GM12891 (cell line): ENCODE results near the gene DNAH12. TPM values are rescaled to one million over a fixed set of nuclear protein-coding genes. Genes with fewer than 3 reads are reported as not detected.

Experiments used
- DNase-seq: peaks from one replicate; pipeline ENCODE4 v3.0.0; 2011; ENCODE audit warnings: low spot score; ENCODE audit not compliant: insufficient read length
- FAIRE-seq: peaks from 2 replicates; lab custom pipeline; 2011; peaks lifted over from hg19 to GRCh38; lab: Jason Lieb, UNC
- PAX5 ChIP-seq: IDR thresholded peaks from 2 replicates; pipeline ENCODE4 v1.6.1; 2011; ENCODE audit warnings: low read length, moderate library complexity, mild to moderate bottlenecking; ENCODE audit not compliant: insufficient read depth, severe bottlenecking
- POLR2A ChIP-seq: IDR thresholded peaks from 2 replicates; pipeline ENCODE4 v1.6.1; 2011; ENCODE audit warnings: low read depth, low read length, control low read depth
- POLR2AphosphoS5 ChIP-seq: IDR thresholded peaks from 2 replicates; pipeline ENCODE4 v1.6.1; 2011; ENCODE audit warnings: low read depth, low read length, control low read depth
- POU2F2 ChIP-seq: IDR thresholded peaks from 2 replicates; pipeline ENCODE4 v1.6.1; 2011; ENCODE audit warnings: low read depth, mild to moderate bottlenecking, control low read depth, low read length, moderate library complexity
- SPI1 ChIP-seq: IDR thresholded peaks from 2 replicates; pipeline ENCODE4 v1.6.1; 2011; ENCODE audit warnings: low read depth, low read length, control low read depth
- TAF1 ChIP-seq: IDR thresholded peaks from 2 replicates; pipeline ENCODE4 v1.6.1; 2011; ENCODE audit warnings: low read depth, low read length, control low read depth
- polyA plus RNA-seq: library from polyadenylated mRNA; unstranded; fragments of >200 nt; gene quantifications from one replicate; pipeline ENCODE4 v1.2.1, GENCODE V29; 2012; ENCODE audit warnings: low read depth, missing spikeins, inconsistent platforms; ENCODE audit not compliant: missing spikeins

Gene DNAH12, protein sequence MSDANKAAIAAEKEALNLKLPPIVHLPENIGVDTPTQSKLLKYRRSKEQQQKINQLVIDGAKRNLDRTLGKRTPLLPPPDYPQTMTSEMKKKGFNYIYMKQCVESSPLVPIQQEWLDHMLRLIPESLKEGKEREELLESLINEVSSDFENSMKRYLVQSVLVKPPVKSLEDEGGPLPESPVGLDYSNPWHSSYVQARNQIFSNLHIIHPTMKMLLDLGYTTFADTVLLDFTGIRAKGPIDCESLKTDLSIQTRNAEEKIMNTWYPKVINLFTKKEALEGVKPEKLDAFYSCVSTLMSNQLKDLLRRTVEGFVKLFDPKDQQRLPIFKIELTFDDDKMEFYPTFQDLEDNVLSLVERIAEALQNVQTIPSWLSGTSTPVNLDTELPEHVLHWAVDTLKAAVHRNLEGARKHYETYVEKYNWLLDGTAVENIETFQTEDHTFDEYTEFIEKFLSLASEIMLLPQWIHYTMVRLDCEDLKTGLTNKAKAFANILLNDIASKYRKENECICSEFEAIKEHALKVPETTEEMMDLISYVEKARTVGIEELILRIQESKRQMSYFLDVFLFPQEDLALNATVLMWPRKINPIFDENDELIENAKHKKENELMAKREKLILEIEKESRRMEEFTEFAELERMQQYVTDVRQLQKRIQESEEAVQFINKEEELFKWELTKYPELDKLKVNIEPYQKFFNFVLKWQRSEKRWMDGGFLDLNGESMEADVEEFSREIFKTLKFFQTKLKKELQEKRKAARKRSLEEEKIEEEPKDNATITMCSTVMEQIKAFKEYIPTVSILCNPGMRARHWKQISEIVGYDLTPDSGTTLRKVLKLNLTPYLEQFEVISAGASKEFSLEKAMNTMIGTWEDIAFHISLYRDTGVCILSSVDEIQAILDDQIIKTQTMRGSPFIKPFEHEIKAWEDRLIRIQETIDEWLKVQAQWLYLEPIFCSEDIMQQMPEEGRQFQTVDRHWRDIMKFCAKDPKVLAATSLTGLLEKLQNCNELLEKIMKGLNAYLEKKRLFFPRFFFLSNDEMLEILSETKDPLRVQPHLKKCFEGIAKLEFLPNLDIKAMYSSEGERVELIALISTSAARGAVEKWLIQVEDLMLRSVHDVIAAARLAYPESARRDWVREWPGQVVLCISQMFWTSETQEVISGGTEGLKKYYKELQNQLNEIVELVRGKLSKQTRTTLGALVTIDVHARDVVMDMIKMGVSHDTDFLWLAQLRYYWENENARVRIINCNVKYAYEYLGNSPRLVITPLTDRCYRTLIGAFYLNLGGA (N-terminal part only)
- 0.33 TPM for polyA plus RNA-seq

- DNase-seq (peak; percentile 23), FAIRE-seq (peak; percentile 77)
- peak; percentile 73 for TF ChIP-seq SPI1
- no peak for TF ChIP-seq POU2F2
Measured at GRCh38 chr3:57544181-57545125, at the start of gene DNAH12. DNAH12 (minus strand) TSS chr3:57544344; CDS start chr3:57542870, 1,474 bp downstream.

- no peak for TF ChIP-seq POU2F2
- no peak for TF ChIP-seq PAX5
- TF ChIP-seq POLR2A = 0 out of 2 replicates have a peak, but pooled peaks have one; percentile 9
- TF ChIP-seq TAF1 = no peak
- TF ChIP-seq SPI1 = no peak
- TF ChIP-seq POLR2AphosphoS5 = no peak
Measured at GRCh38 chr3:57592306-57592705, 48.2 kb upstream of the DNAH12 start.

GRCh38 chr3:57587905-57588304 is 43.8 kb upstream of the DNAH12 start:
- TF ChIP-seq PAX5 (no peak), POU2F2 (no peak), POLR2A (no peak), POLR2AphosphoS5 (no peak), SPI1 (no peak), TAF1 (no peak)
- DNase-seq (no peak), FAIRE-seq (no peak)

More at GRCh38 chr3:57592306-57592705, 48.2 kb upstream of the DNAH12 start:
- no peak for DNase-seq
- no peak for FAIRE-seq

DNA sequence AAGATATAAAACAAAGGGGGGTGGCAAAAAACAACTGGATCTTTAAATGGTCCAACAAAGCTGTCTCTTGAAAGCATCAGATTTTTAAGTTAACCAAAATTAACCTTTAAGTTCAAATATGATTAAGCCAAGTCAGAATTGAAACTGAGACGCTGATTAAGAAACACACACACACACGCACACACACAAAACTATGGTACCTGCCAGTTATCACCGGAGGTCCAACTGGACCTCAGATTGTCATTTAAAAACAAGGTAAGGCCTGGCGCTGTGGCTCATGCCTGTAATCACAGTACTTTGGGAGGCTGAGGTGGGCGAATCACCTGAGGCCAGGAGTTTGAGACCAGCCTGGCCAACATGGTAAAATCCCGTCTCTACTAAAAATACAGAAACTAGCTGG is 42.6 kb upstream of the DNAH12 start:
- DNase-seq = no peak
- FAIRE-seq = no peak
- TF ChIP-seq POLR2A (no peak), POU2F2 (no peak), SPI1 (no peak), PAX5 (no peak), POLR2AphosphoS5 (no peak), TAF1 (no peak)

- FAIRE-seq = no peak
- no peak for TF ChIP-seq PAX5
- TF ChIP-seq POLR2A = no peak
- no peak for TF ChIP-seq TAF1
- TF ChIP-seq POLR2AphosphoS5 = no peak
- no peak for TF ChIP-seq POU2F2
- no peak for TF ChIP-seq SPI1
- no peak for DNase-seq
Measured at GRCh38 chr3:57583544-57583943, 39.4 kb upstream of the DNAH12 start.

DNA sequence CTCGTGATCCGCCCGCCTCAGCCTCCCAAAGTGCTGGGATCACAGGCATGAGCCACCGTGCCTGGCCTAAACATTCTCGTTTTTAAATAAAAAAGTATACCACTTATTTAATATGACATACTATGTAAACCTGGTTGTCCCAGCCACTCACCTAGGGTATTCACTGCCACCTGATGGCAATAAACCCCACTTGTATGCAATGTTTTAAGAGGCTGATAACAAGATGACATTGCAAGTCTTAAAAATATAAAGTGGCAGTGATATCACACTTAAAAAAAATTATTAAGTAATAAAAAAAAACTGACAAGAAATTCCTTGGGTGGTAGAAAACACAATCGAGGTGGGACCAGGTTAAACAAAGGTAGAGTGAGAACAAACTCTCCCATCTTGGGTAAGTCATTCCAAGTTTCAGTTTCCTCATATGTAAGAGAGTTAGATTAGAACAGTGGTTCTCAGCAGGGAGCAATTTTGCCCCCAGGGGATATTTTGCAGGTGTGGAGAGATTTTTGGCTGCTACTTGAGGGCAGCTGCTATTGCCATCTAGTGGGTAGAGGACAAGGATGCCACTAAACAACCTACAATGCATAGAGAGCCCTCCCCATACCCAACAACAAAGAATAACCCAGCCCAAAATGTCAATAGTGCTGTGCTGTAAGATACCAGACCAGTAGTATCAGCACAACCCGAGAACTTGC is 38.5 kb upstream of the DNAH12 start:
- no peak for DNase-seq
- TF ChIP-seq PAX5 = no peak
- TF ChIP-seq SPI1 = no peak
- FAIRE-seq = no peak

GRCh38 chr3:57577801-57578200 is 33.7 kb upstream of the DNAH12 start:
- no peak for TF ChIP-seq TAF1
- no peak for TF ChIP-seq SPI1
- no peak for TF ChIP-seq PAX5
- FAIRE-seq = no peak
- DNase-seq = no peak
